GM12872 (cell line): Measurements from ENCODE around the gene IRF7.

Experiments used
- TF ChIP-seq, protein P1 (sequence below): IDR thresholded peaks from 3 replicates; pipeline ENCODE4 v1.5.1; 2011; ENCODE audit warnings: low read depth, mild to moderate bottlenecking, low read length, moderate library complexity; ENCODE audit not compliant: insufficient read depth

The IRF7 gene

GRCh38 chr11:638631-639331, 23.0 kb upstream of the IRF7 start:
- TF ChIP-seq, protein P1, sequence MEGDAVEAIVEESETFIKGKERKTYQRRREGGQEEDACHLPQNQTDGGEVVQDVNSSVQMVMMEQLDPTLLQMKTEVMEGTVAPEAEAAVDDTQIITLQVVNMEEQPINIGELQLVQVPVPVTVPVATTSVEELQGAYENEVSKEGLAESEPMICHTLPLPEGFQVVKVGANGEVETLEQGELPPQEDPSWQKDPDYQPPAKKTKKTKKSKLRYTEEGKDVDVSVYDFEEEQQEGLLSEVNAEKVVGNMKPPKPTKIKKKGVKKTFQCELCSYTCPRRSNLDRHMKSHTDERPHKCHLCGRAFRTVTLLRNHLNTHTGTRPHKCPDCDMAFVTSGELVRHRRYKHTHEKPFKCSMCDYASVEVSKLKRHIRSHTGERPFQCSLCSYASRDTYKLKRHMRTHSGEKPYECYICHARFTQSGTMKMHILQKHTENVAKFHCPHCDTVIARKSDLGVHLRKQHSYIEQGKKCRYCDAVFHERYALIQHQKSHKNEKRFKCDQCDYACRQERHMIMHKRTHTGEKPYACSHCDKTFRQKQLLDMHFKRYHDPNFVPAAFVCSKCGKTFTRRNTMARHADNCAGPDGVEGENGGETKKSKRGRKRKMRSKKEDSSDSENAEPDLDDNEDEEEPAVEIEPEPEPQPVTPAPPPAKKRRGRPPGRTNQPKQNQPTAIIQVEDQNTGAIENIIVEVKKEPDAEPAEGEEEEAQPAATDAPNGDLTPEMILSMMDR = no peak

DNA sequence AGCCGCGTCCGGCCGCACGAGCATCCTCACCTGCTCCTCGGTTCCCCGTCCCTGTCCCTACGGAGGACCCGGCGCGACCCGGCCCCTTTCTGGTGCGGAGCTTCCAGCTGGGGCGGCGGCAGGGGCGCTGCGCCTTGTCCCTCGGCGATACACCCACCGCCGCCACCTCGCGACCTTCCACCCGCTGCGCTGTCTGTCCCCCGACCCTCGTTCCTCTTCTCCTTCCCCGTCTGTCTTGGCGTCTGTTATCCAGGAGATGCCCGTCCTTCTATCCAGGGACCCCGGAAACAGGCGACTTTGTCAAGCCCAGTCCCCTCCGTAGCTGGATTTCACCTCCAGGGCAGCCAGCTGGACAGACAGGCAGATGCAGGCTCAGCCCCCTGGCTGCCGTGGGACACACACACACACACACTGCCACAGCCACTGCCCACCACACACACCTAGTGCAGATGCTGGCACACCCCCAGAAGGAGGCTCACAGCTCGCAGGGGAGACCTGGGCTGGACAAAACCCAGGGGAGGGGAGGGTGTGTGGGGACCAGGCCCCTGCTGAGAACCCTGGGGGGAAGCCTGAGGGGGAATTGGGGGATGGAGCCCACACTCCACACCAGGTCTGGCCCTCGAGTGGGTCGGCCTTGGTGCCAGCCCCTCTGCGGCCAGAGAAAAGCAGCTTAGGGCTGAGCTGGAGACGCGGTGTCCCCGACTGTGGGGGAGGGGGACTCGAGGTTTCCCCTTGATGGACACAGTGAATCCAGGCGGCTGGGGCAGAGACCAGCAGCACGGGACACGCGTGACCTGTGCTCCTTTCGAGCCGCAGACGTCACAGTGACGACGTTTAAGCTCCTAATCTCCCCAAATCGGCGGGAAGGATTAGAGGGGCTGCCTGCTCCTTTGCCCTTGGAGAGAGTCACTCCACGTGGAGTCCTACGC, 22.1 kb upstream of the IRF7 start:
- TF ChIP-seq, protein P1 = no peak

DNA sequence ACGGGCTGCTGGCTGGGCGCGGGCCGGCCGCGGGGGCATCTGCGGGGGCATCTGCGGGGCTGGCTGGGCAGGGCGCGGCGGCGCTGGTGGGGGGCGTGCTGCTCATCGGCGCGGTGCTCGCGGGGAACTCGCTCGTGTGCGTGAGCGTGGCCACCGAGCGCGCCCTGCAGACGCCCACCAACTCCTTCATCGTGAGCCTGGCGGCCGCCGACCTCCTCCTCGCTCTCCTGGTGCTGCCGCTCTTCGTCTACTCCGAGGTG, 21.5 kb upstream of the IRF7 start:
- TF ChIP-seq, protein P1 = no peak

DNA sequence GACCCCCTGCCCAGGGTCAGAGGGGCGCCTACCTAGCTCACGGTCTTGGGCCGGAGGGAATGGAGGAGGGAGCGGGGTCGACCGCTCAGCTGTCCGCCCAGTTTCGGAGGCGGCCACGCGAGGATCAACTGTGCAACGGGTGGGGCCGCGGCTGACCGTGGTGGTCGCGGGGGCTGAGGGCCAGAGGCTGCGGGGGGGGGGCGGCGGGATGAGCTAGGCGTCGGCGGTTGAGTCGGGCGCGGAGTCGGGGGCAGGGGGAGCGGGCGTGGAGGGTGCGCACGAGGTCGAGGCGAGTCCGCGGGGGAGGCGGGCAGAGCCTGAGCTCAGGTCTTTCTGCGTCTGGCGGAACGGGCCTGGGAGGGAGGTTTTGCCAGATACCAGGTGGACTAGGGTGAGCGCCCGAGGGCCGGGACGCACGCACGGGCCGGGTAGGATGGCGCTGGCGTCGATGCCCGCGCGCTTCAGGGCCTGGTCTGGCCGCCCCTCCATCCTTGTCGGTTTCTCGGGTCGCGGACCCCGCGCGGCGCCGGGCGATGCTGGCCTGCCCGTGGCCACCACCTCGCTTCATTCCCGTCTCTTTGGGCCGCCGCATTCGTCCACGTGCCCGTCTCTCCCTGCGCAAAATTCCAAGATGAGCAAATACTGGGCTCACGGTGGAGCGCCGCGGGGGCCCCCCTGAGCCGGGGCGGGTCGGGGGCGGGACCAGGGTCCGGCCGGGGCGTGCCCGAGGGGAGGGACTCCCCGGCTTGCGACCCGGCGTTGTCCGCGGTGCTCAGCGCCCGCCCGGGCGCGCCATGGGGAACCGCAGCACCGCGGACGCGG, 21.0 kb upstream of the IRF7 start, which contains the start of gene DRD4:
Gene DRD4 (plus strand): TSS at position 759 of the 822 bp plus-strand sequence. CDS start 36 bp downstream, at position 795.
- TF ChIP-seq, protein P1 = no peak

GRCh38 chr11:635945-636510, 20.3 kb upstream of the IRF7 start:
- TF ChIP-seq, protein P1 = no peak

DNA sequence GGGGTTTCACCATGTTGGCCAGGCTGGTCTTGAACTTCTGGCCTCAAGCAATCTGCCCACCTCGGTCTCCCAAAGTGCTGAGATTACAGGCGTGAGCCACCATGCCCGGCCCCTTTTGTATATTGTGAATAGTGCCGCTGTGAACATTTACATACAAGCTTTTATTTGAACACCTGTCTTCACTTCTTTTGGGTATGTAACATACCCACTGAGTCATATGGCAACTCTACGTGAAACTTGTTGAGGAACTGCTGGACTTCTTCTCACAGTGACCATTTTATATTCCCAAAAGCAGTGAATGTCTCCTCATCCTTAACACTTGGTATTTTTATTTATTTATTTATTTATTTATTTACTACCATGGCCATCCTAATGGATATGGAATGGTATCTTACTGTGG, 15.1 kb upstream of the IRF7 start:
- TF ChIP-seq, protein P1 = no peak

- TF ChIP-seq, protein P1 = no peak
Observed at GRCh38 chr11:629237-629583, 13.5 kb upstream of the IRF7 start.
